K562 treated with DMSO at 1 percent for 4 hours (cell line): ENCODE data around the gene CHMP4A. TPM values are rescaled to one million over a fixed set of nuclear protein-coding genes. Genes with fewer than 3 reads are reported as not detected.

Experiments used
- total RNA-seq: library from RNA; unstranded; fragments of 300-600 nt; gene quantifications from 2 replicates; pipeline ENCODE4 v1.2.3, GENCODE V29; 2022; ENCODE audit not compliant: insufficient read depth

CHMP4A gene
- total RNA-seq = 57.8 and 78.5 TPM in 2 replicates

DNA sequence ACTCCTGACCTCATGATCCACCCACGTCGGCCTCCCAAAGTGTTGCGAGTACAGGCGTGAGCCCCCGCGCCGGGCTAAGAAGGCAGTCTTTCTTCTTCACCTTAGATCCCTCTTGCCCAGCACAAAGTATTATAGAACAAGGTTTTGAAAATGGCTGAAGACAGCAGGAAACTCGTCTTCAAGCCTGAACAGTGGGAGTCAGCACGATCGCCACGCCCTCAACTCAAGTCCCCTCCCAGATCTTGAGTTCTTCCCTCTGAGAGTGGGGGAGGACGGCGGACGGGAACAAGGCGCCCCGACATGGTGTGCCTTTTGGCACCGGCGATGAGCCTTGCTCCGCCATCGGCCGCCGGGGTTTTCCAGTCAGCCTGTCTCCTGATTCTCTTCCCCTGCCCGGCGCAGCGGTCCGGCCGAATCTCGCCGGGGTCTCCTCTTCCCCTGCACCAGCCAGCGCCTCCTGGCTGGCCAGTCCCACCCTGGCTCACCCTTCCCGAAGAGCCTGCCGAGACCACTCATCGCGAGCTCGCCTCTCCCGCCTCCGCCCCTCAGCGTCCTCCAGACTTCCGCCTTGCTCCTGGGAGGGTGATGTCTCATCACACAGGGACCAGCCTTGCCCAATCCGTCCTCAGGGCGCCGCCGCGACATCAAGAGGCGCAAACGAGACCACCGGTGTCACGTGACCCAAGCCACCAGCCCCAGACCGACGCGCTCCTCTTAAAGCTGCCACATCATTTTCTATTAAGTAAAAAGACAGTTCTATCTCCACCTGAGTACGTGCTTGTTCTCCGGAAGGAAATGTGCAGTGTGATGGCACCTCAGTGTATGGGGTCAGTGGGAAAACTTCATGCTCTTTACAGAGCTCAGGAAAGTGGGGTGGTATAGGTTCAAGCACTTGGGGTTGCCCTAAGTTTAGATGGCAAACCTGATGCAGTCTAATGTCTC lies at the start of gene CHMP4A:
TSS of gene CHMP4A (minus strand) at position 565 of the 942 bp plus-strand sequence. CDS start at position 516, 49 bp downstream.

GRCh38 chr14:24232645-24233537 lies 19.6 kb upstream of the CHMP4A start, which contains the start of gene GMPR2:
GMPR2 (plus strand) TSS chr14:24232929; CDS start chr14:24233254, 325 bp downstream.

DNA sequence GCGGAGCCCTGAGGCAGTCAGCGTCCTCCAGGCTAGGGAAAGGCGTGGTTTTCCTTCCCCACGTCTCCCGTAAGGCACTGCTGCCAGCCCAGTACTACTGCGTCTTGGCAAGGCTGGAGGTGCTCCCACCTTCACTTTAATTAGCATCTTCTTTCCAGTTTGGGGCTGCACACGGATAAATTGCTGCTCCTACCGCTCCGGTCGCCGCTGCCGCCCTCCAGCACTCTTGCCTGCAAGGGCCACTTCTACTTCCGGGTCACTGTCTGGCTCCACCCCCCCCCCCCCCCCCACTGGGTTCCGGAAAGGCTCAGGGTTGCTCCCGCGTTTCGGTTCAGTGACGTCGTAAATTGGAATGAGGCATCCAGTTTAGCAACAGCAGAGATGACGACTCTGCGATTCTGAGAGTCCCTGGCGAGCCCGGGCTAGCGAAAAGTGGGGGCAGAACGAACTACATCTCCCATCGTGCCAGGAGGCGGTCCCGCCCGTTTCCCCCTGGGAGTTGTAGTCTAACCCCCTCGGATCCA lies 18.9 kb upstream of the CHMP4A start, which contains the start of gene NEDD8:
TSS of gene NEDD8 (minus strand) at position 247 of the 524 bp plus-strand sequence. CDS start at position 147, 100 bp downstream.

DNA sequence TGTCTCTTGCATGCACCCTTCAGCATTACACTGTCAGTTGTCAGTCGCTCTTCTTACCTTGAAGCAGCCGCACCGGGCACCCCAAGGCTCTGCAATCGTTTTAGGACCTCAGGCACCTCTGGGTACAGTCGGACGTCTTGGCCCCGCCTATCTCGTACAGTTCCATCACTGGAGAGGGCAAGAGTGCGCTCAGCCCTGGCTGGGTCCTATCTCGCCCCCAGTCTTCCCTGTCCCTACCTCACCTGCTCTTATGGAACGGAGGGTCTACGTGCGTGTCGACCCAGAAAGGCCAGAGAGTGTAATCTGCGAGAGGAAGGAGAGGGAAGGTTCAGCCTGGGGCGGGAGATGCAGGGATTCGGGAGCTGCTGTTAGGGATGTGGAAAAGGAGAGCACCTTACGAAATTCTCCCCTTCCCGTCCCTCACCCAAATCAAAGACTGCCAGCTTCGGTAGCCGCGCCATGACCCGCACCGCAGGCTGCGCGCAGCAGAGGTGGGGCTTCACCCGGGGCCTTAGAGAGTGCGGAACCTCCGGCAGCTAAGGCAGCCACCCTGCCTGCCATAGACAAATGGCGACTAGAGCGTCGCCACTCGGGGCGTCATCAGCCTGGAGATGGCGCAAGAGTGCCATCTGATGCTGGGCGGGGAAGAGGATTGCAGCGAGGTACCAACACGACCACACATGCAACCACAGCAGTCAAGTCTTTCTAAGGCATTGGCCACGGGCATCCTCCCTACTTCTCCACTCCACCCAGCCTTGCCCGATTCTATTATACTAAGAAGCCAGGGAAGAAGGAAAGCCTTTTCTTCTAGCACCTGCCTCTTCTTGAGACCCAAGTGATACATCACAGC lies 2.4 kb upstream of the CHMP4A start, which contains the start of gene MDP1:
TSS of gene MDP1 (minus strand) at position 572 of the 850 bp plus-strand sequence. CDS start at position 461, 111 bp downstream.

DNA sequence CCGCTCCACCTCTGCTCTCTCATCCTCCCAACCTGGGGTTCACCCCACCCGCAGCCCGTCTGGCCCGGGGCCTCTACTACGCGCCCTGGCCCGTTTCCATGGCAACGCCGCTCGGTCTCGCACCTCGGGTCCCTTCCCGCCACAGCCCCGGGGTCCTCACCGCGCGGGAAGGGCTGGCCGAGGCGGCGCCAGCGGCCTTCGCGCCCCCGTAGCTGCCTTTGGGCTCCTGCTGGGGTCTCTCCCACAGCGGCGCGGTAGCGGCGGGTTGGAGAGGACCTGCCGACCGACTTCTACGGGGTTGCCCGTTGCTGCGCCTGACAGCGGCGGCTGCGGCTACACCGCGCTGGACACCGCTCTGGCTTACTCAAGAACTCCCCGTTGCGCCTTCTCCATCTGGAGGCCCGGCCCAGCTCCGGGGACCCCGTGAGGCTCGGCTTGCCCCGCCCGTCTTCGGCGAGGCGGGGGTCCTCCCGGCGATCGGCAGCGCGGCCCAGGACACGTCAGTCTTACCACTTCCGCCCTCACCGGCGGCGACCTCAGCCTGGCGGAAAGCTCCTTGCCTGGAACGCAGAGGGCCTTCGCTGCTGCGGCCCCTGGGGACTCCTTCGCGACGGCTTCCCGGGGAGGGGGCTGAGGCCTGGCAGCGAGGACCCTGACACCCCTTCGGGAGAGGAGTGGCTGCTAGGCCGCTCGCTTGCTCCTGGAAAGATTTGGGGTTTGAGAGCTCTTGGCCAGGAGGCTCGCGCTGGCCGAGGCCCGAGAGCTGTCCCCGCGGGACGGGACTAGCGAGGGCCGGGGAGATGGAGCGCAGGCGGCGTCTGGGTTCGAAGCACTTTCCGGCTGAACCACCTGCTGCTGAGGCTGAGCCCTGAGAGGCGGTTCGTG lies 17.9 kb downstream of the CHMP4A start, which contains the start of gene TM9SF1:
TSS of gene TM9SF1 (minus strand) at position 256 of the 885 bp plus-strand sequence. CDS start 422 bp downstream, outside the sequence.

GRCh38 chr14:24188251-24189058 lies 24.8 kb downstream of the CHMP4A start, which contains the start of gene IPO4:
IPO4 (minus strand) TSS chr14:24188816; CDS start chr14:24188787, 29 bp downstream.

DNA sequence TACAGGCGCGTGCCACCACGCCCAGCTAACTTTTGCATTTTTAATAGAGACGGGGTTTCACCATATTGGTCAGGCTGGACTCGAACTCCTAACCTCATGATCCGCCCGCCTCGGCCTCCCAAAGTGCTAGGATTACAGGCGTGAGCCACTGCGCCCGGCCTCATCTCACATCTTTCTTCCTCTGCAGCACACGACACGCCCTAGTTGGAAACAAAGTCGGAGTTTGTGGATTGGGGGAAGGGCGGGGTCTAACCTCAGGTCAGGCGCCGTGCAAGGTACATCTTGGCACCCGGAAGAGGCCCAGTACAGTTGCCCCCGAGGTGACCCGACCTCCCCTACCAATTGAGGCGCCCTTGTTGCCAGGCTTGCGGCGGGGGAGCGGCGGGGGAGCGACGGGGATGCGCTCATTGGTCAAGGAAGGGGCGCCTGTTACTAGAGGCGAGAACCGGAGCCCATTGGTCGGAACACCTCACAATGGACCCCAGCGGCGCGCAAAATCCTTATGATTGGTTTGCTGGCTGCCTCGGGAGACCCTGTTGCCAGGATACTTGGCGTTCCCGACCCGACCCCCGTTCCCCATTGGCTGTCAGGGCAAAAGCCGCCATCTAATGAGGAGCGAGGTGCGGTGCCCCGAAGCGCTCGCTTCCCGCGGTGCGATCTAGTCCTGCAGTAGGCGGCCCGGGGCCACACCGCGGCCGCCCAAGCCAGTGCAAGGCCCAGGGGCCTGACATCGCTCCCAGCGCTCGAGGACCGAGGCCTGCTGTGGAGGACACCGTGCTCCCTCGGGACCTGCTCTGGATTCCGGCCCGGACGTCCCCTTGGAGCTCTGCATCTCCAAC lies 41.6 kb downstream of the CHMP4A start, which contains the start of gene REC8:
TSS of gene REC8 (plus strand) at position 659 of the 839 bp plus-strand sequence. CDS start 473 bp downstream, outside the sequence.

DNA sequence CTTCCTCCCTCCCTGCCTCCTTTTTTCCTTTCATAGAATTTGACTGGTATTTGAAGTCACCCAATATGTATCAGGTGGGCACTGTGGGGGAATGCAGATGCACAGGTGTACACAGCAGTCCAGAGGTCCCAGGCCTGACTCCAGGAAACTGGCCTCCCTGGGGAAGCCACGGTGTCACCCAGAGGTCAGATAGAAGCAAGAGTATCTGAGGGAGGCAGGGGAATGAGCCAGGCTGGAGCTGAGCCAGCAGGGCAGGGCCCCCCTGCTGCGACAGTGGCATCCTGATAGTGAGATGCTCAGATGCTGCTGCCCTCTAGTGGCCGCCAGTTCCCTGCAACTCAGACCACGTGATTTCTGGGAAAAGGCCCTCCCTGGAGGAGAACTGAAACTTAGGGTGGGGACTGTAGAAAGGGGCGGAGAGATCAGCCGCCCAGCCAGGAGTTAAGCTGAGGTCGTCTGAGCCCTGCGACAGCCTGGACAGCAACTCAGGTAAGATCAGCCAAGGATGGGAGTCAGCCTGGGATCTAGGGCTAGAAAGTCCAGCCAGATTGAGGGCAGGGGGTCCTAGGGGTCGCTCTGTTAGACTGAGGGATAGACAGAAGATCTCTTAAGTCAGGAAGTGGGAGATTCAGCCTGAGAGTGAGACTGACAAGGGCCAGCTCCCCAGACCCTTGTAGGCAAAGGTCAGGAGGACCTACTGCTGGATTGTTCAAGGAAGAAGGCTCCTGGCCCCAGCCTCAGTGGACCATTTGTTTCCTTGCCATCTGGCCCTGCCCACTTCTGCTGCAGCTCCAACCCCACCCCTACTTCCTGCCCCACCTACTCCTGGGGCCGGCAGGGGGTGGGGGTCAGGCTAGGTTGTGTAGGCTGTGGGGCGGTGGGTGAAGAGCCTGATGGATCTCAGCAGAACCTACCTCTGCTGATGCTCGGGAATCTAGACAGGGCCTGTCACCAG lies 52.2 kb downstream of the CHMP4A start, which contains the start of gene IRF9:
TSS of gene IRF9 (plus strand) at position 416 of the 955 bp plus-strand sequence. CDS start 880 bp downstream, outside the sequence.

Other genes with a start within 250 kb of the CHMP4A start
- gene DHRS4L2, start 224.6 kb downstream of the CHMP4A start, total RNA-seq = 29.4 and 38.8 TPM in 2 replicates
- 0.24 TPM in 1 of 2 replicates, not detected in the other for gene CARMIL3, start 161.5 kb downstream of the CHMP4A start, total RNA-seq
- gene CPNE6, start 141.9 kb downstream of the CHMP4A start, total RNA-seq = not detected in 2 replicates
- 99.4 and 112 TPM in 2 replicates for gene PCK2, start 119.2 kb downstream of the CHMP4A start, total RNA-seq
- gene DCAF11, start 98.7 kb downstream of the CHMP4A start, total RNA-seq = 31.4 and 39.2 TPM in 2 replicates
- 3.2 and 4.1 TPM in 2 replicates for gene NRL, start 98.5 kb downstream of the CHMP4A start, total RNA-seq
- not detected in 2 replicates for gene FITM1, start 82.8 kb downstream of the CHMP4A start, total RNA-seq
- 171 and 172 TPM in 2 replicates for gene PSME1, start 77.3 kb downstream of the CHMP4A start, total RNA-seq
- 29.6 and 36.4 TPM in 2 replicates for gene EMC9, start 71.9 kb downstream of the CHMP4A start, total RNA-seq
- 160 and 167 TPM in 2 replicates for gene PSME2, start 66.9 kb downstream of the CHMP4A start, total RNA-seq
- 17.0 and 21.3 TPM in 2 replicates for gene RNF31, start 66.0 kb downstream of the CHMP4A start, total RNA-seq
- 9.3 and 20.9 TPM in 2 replicates for gene IRF9, start 52.2 kb downstream of the CHMP4A start, total RNA-seq
- gene REC8, start 41.4 kb downstream of the CHMP4A start, total RNA-seq = 5.1 and 7.1 TPM in 2 replicates
- 23.4 and 27.8 TPM in 2 replicates for gene IPO4, start 24.7 kb downstream of the CHMP4A start, total RNA-seq
- 16.4 and 22.0 TPM in 2 replicates for gene TM9SF1, start 18.0 kb downstream of the CHMP4A start, total RNA-seq
- gene TSSK4, start 7.8 kb downstream of the CHMP4A start, total RNA-seq = 1.1 and 2.2 TPM in 2 replicates
- 7.5 and 10.8 TPM in 2 replicates for gene MDP1, start 2.6 kb upstream of the CHMP4A start, total RNA-seq
- gene NEDD8, start 18.9 kb upstream of the CHMP4A start, total RNA-seq = 140 and 150 TPM in 2 replicates
- 55.3 and 68.0 TPM in 2 replicates for gene GMPR2, start 19.4 kb upstream of the CHMP4A start, total RNA-seq
- gene TINF2, start 29.1 kb upstream of the CHMP4A start, total RNA-seq = 15.0 and 16.1 TPM in 2 replicates
- 0.88 and 1.5 TPM in 2 replicates for gene TGM1, start 49.7 kb upstream of the CHMP4A start, total RNA-seq
- gene RABGGTA, start 58.1 kb upstream of the CHMP4A start, total RNA-seq = 15.3 and 18.0 TPM in 2 replicates
- 22.2 and 26.0 TPM in 2 replicates for gene DHRS1, start 86.3 kb upstream of the CHMP4A start, total RNA-seq
- gene NOP9, start 86.4 kb upstream of the CHMP4A start, total RNA-seq = 4.7 and 6.1 TPM in 2 replicates
- not detected in 2 replicates for gene CIDEB, start 94.5 kb upstream of the CHMP4A start, total RNA-seq
- 2.2 and 6.4 TPM in 2 replicates for gene LTB4R2, start 96.7 kb upstream of the CHMP4A start, total RNA-seq
- 4.0 and 5.3 TPM in 2 replicates for gene LTB4R, start 98.0 kb upstream of the CHMP4A start, total RNA-seq
- gene ADCY4, start 121.6 kb upstream of the CHMP4A start, total RNA-seq = 0.59 TPM in 1 of 2 replicates, not detected in the other
- gene RIPK3, start 126.5 kb upstream of the CHMP4A start, total RNA-seq = not detected in 2 replicates
- gene NFATC4, start 154.7 kb upstream of the CHMP4A start, total RNA-seq = 2.9 and 5.1 TPM in 2 replicates
- gene NYNRIN, start 185.5 kb upstream of the CHMP4A start, total RNA-seq = 0.94 and 1.3 TPM in 2 replicates
- 0.71 TPM in 1 of 2 replicates, not detected in the other for gene CBLN3, start 216.2 kb upstream of the CHMP4A start, total RNA-seq
- 24.9 and 30.8 TPM in 2 replicates for gene KHNYN, start 216.5 kb upstream of the CHMP4A start, total RNA-seq
- 51.9 and 69.4 TPM in 2 replicates for gene SDR39U1, start 229.3 kb upstream of the CHMP4A start, total RNA-seq